Nasal cavity respiratory epithelium epithelial cell of viscerocranial mucosa (primary cell): ENCODE measurements around the gene CHRNA9. TPM values are rescaled to one million over a fixed set of nuclear protein-coding genes. Genes with fewer than 3 reads are reported as not detected.

Source experiments
- total RNA-seq: library from RNA; depleted of rRNA; stranded (reverse); fragments of >200 nt; gene quantifications from 2 replicates; pipeline ENCODE4 v1.2.3, GENCODE V29; 2014

The CHRNA9 gene
- under 0.01 and 0.14 TPM in 2 replicates for total RNA-seq

GRCh38 chr4:40334591-40335524 lies at the start of gene CHRNA9:
Gene CHRNA9, plus strand, starts transcription at chr4:40335333. Its CDS starts 135 bp downstream, at chr4:40335468.

Other genes with a start within 250 kb of the CHRNA9 start
- gene RHOH, start 138.3 kb upstream of the CHRNA9 start, total RNA-seq = not detected in 2 replicates